CD4-positive, alpha-beta memory T cell (primary cell): Measurements from ENCODE around the gene TMEM205. TPM values are rescaled to one million over a fixed set of nuclear protein-coding genes. Genes with fewer than 3 reads are reported as not detected.

ENCODE experiments used
- CTCF ChIA-PET: fragments of 350-600 bp; sonication (Branson Sonifier 250); formaldehyde crosslinking; loops from one replicate; lab custom pipeline; 2021; ENCODE audit warnings: inconsistent platforms; ENCODE audit not compliant: partially characterized antibody; lab: Charles Lee
- POLR2A ChIA-PET: fragments of 350-600 bp; sonication (Branson Sonifier 250); formaldehyde crosslinking; loops from one replicate; lab custom pipeline; 2021; ENCODE audit not compliant: partially characterized antibody; lab: Charles Lee
- DNase-seq, 5 donors: peaks; one replicate each; pipeline versions ENCODE4 v3.0.0 to v3.0.0-alpha.2; 2020 to 2022; ENCODE audit warnings: mixed read lengths in 1 of 5
- H3K27ac ChIP-seq: one replicate; pipeline ENCODE4 v1.7.0; 2013; ENCODE audit warnings: low read depth, low read length
- H3K27me3 ChIP-seq: 2 replicates; pipeline ENCODE4 v1.7.0; 2013; ENCODE audit warnings: mild to moderate bottlenecking, low read length, moderate library complexity; ENCODE audit not compliant: insufficient read depth
- H3K36me3 ChIP-seq: 2 replicates; pipeline ENCODE4 v1.7.0; 2013; ENCODE audit warnings: mild to moderate bottlenecking, low read length, moderate library complexity; ENCODE audit not compliant: insufficient read depth
- H3K4me1 ChIP-seq: 2 replicates; pipeline ENCODE4 v1.7.0; 2013; ENCODE audit warnings: mild to moderate bottlenecking, low read length, moderate library complexity; ENCODE audit not compliant: insufficient read depth
- H3K4me3 ChIP-seq, 2 donors: one replicate each; pipeline ENCODE4 v1.7.0; 2013; ENCODE audit warnings: low read length in 2 of 2, mild to moderate bottlenecking in 1 of 2
- H3K9me3 ChIP-seq, 2 donors: one replicate each; pipeline ENCODE4 v1.7.0; 2013; ENCODE audit warnings: low read length in 2 of 2, control low read depth in 1 of 2; ENCODE audit not compliant: control insufficient read depth in 1 of 2
- H3K27ac Mint-ChIP-seq, 7 donors: one replicate each; pipeline ENCODE4 v1.8.0; 2020 to 2021; ENCODE audit warnings: mixed read lengths in 7 of 7, mild to moderate bottlenecking in 6 of 7, inconsistent platforms in 3 of 7, moderate library complexity in 3 of 7
- H3K27me3 Mint-ChIP-seq, 2 donors: one replicate each; pipeline ENCODE4 v1.8.0; 2020 to 2021; ENCODE audit warnings: mixed read lengths in 2 of 2
- H3K36me3 Mint-ChIP-seq, 2 donors: one replicate each; pipeline ENCODE4 v1.8.0; 2020 to 2021; ENCODE audit warnings: mixed read lengths in 2 of 2, inconsistent platforms in 1 of 2, mild to moderate bottlenecking in 1 of 2
- H3K4me1 Mint-ChIP-seq, 4 donors: one replicate each; pipeline ENCODE4 v1.8.0; 2020 to 2021; ENCODE audit warnings: mixed read lengths in 4 of 4, mild to moderate bottlenecking in 1 of 4
- H3K4me3 Mint-ChIP-seq, 8 donors: one replicate each; pipeline ENCODE4 v1.8.0; 2020 to 2021; ENCODE audit warnings: mixed read lengths in 8 of 8, mild to moderate bottlenecking in 7 of 8, moderate library complexity in 6 of 8, inconsistent platforms in 3 of 8
- H3K9me3 Mint-ChIP-seq, 8 donors: one replicate each; pipeline ENCODE4 v1.8.0; 2020 to 2021; ENCODE audit warnings: mixed read lengths in 8 of 8, mild to moderate bottlenecking in 5 of 8, inconsistent platforms in 3 of 8, moderate library complexity in 1 of 8
- intact Hi-C: fragments of 100-400 bp; cut with micrococcal nuclease; formaldehyde crosslinking; loops from one replicate; pipeline ENCODE4 v1.15.1; 2023
- polyA plus RNA-seq, 2 donors: library from polyadenylated mRNA; unstranded; fragments of 300-500 nt; fragmentation: Illumina TruSeq; gene quantifications; one replicate each; pipeline ENCODE4 v1.2.3, GENCODE V29; 2021
- total RNA-seq, 2 experiments: library from RNA; stranded (reverse); gene quantifications; one replicate each; pipeline ENCODE4 v1.2.3, GENCODE V29; 2021

The TMEM205 gene
- total and polyA plus RNA-seq, 4 experiments from 2014 or later = 26.1 to 86.3 (median 42.3) TPM

- H3K9me3 ChIP-seq = no peaks in the 10 kb centered on the region
- no peak overlapping the region for H3K27ac ChIP-seq
- no peaks in the 10 kb centered on the region for H3K27me3 ChIP-seq
- H3K27me3 Mint-ChIP-seq = peaks cover 7 to 8% of the 10 kb centered on the region in 2 donors
- peaks cover 61% of the 10 kb centered on the region for H3K4me1 ChIP-seq
- peaks cover 27 to 34% (median 31%) of the 10 kb centered on the region in 4 donors for H3K4me1 Mint-ChIP-seq
- DNase-seq = no peak
- no peak overlapping the region for H3K4me3 ChIP-seq
- H3K9me3 Mint-ChIP-seq = no peaks in the 10 kb centered on the region
- POLR2A ChIA-PET = interaction anchor here (0.9 to 2.1 kb wide), 6 partner anchors 31 to 105 kb away, joined by 3 to 8 read pairs (median 4); partner anchors contain the start of genes CCDC159, ODAD3, PRKCSH and RAB3D
- H3K36me3 ChIP-seq = no peaks in the 10 kb centered on the region
- CTCF ChIA-PET = interaction anchor here (1.1 to 2.7 kb wide), 5 partner anchors 30 to 105 kb away, joined by 3 to 14 read pairs (median 3); partner anchors contain the start of gene TSPAN16
- H3K4me3 Mint-ChIP-seq = peak overlapping the region in 1 of 8 donors; percentile 21
- H3K27ac Mint-ChIP-seq = peak overlapping the region in 3 of 7 donors; percentile 48 to 71 (median 61)
- intact Hi-C loops = no loop called here
- H3K36me3 Mint-ChIP-seq = peaks cover 6 to 10% of the 10 kb centered on the region in 2 donors
These were observed 31.7 kb upstream of the TMEM205 start for GRCh38 chr19:11377756-11378155.

DNA sequence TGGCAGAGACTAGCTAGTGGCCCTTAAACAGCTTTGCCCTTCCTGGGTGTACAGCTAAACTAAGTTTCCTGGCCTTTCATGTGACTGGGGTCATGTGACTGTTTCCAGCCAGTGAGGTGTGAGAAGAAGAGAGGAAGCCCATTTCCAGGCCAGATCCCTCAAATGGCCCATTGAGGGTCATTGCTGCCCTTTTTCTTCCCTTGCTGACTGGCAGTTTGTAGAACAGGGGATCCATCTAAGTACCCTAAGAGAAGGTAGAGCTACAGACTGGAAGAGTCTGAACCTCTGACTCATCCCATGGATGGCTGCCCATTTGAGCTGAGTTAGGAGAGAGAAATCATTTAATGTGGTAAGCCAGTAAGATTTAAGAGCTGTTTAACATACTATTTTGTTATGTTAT is 31.2 kb upstream of the TMEM205 start:
- no peaks in the 10 kb centered on the region for H3K27me3 ChIP-seq
- no peak for DNase-seq
- no peak overlapping the region for H3K27ac ChIP-seq
- H3K4me3 ChIP-seq = no peak overlapping the region
- peaks cover 25 to 31% (median 30%) of the 10 kb centered on the region in 4 donors for H3K4me1 Mint-ChIP-seq
- CTCF ChIA-PET = interaction anchor here (0.5 to 2.7 kb wide), 6 partner anchors 35 to 511 kb away, joined by 3 to 14 read pairs (median 3); partner anchors contain the start of gene TSPAN16
- intact Hi-C loops = no loop called here
- H3K9me3 Mint-ChIP-seq = no peaks in the 10 kb centered on the region
- H3K4me1 ChIP-seq = peaks cover 57% of the 10 kb centered on the region
- POLR2A ChIA-PET = interaction anchor here (0.6 to 2.1 kb wide), 6 partner anchors 25 to 123 kb away, joined by 3 to 8 read pairs (median 4); partner anchors contain the start of genes CCDC159, ODAD3, PRKCSH and RAB3D
- H3K36me3 Mint-ChIP-seq = peaks cover 6 to 10% of the 10 kb centered on the region in 2 donors
- no peaks in the 10 kb centered on the region for H3K36me3 ChIP-seq
- H3K27me3 Mint-ChIP-seq = peaks cover 6 to 7% of the 10 kb centered on the region in 2 donors
- H3K27ac Mint-ChIP-seq = peak overlapping the region; percentile 32 to 86 (median 73)
- peak overlapping the region; percentile 4 to 75 (median 62) for H3K4me3 Mint-ChIP-seq
- no peaks in the 10 kb centered on the region for H3K9me3 ChIP-seq

GRCh38 chr19:11375143-11375948 is 29.3 kb upstream of the TMEM205 start:
- CTCF ChIA-PET = interaction anchor here (0.5 to 2.7 kb wide), 7 partner anchors 8 to 177 kb away, joined by 3 to 14 read pairs (median 6); partner anchors contain the start of genes CCDC159, ODAD3, PRKCSH and TMEM205
- Histone ChIP-seq H3K27me3 (no peaks in the 10 kb centered on the region), H3K9me3 (no peaks in the 10 kb centered on the region), H3K4me1 (peaks cover 43% of the 10 kb centered on the region), H3K36me3 (no peaks in the 10 kb centered on the region), H3K4me3 (peak overlapping the region; percentile 33 to 57), H3K27ac (peak overlapping the region; percentile 84)
- Mint-ChIP-seq H3K36me3 (peaks cover 11 to 17% of the 10 kb centered on the region in 2 donors), H3K27me3 (no peaks in the 10 kb centered on the region), H3K4me1 (peaks cover 14 to 21% (median 17%) of the 10 kb centered on the region in 4 donors), H3K4me3 (no peak overlapping the region), H3K9me3 (peaks cover 0 to 2% (median 0%) of the 10 kb centered on the region in 8 donors), H3K27ac (no peak overlapping the region)
- intact Hi-C loops = loop anchor here (1.0 kb wide), 1 partner anchor 60 kb away; the partner anchor contains the start of genes ODAD3 and PRKCSH
- POLR2A ChIA-PET = interaction anchor here (0.8 to 3.3 kb wide), 31 partner anchors 8 to 1793 kb away, joined by 3 to 54 read pairs (median 5); partner anchors contain the start of genes CCDC159, ECSIT, ELOF1 and EPOR
- DNase-seq = peak; percentile 79 to 90 (median 82)

- Histone ChIP-seq H3K27ac (peak within 1 kb of the TSS; percentile 84), H3K9me3 (no peaks in the 10 kb centered on the region), H3K36me3 (no peaks in the 10 kb centered on the region), H3K4me1 (peaks cover 36% of the 10 kb centered on the region), H3K4me3 (peak within 1 kb of the TSS; percentile 57 to 77), H3K27me3 (no peaks in the 10 kb centered on the region)
- Mint-ChIP-seq H3K4me3 (no peak within 1 kb of the TSS), H3K36me3 (peaks cover 12 to 18% of the 10 kb centered on the region in 2 donors), H3K27me3 (no peaks in the 10 kb centered on the region), H3K9me3 (peaks cover 0 to 2% (median 0%) of the 10 kb centered on the region in 8 donors), H3K27ac (peak within 1 kb of the TSS in 1 of 7 donors; percentile 79), H3K4me1 (peaks cover 7 to 17% (median 11%) of the 10 kb centered on the region in 4 donors)
- intact Hi-C loops = loop anchor here (1.0 kb wide), 3 partner anchors 28 to 131 kb away; partner anchors contain the start of genes CCDC159, ODAD3, PRKCSH and TMEM205
- ChIA-PET POLR2A (interaction anchor here (0.6 to 3.3 kb wide), 36 partner anchors 9 to 1793 kb away, joined by 3 to 54 read pairs (median 5); partner anchors contain the start of genes CCDC159, ECSIT, ELOF1 and EPOR), CTCF (interaction anchor here (0.5 to 2.0 kb wide), 6 partner anchors 9 to 176 kb away, joined by 3 to 9 read pairs (median 6); partner anchors contain the start of genes CCDC159, ODAD3, PRKCSH and TMEM205)
- peak; percentile 98 to 100 (median 99) for DNase-seq
These were observed 28.5 kb upstream of the TMEM205 start, which contains the start of gene SWSAP1 for GRCh38 chr19:11374433-11375142. Gene SWSAP1 (plus strand): TSS chr19:11374666. CDS start chr19:11374681, 15 bp downstream.

DNA sequence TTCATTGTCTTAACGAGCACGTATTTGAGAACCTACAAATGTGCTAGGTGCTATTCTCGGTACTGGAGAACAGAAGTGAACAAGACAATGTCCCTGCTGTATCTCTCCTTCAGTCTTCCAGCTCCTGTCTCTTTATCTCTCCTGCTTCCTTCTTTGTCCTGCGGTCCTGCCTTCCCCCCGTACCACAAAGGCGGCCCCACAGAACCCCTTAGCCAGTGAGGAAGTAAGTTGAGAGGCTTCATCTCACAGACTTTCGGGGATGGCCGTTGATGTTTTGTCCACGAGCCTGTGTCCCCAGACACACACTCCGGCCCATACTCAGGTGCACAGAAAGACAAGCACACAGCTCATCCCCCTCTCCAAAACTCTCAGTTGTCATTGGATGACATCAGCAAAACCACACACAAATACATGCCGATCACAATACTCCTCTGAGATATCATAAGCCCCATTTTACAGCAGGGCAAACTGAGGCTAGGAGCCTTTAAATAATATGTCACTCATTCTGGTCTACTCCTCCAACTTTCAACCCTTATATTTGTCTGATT is 27.9 kb upstream of the TMEM205 start:
- H3K27ac Mint-ChIP-seq = no peak overlapping the region
- peaks cover 0 to 2% (median 0%) of the 10 kb centered on the region in 8 donors for H3K9me3 Mint-ChIP-seq
- Histone ChIP-seq H3K4me3 (peak overlapping the region; percentile 57 to 77), H3K27me3 (no peaks in the 10 kb centered on the region), H3K4me1 (peaks cover 32% of the 10 kb centered on the region), H3K27ac (peak overlapping the region; percentile 84), H3K36me3 (no peaks in the 10 kb centered on the region), H3K9me3 (no peaks in the 10 kb centered on the region)
- DNase-seq = no peak
- CTCF ChIA-PET = interaction anchor here (1.1 to 2.0 kb wide), 5 partner anchors 9 to 80 kb away, joined by 3 to 6 read pairs (median 6); partner anchors contain the start of genes CCDC159, EPOR and TMEM205
- no peaks in the 10 kb centered on the region for H3K27me3 Mint-ChIP-seq
- H3K36me3 Mint-ChIP-seq = peaks cover 17 to 25% of the 10 kb centered on the region in 2 donors
- peaks cover 6 to 17% (median 11%) of the 10 kb centered on the region in 4 donors for H3K4me1 Mint-ChIP-seq
- POLR2A ChIA-PET = interaction anchor here (0.6 to 3.3 kb wide), 20 partner anchors 10 to 413 kb away, joined by 3 to 54 read pairs (median 6); partner anchors contain the start of genes CCDC159, ECSIT, ELOF1 and EPOR
- no peak overlapping the region for H3K4me3 Mint-ChIP-seq
- intact Hi-C loops = loop anchor here (1.0 kb wide), 2 partner anchors 28 to 131 kb away; partner anchors contain the start of genes CCDC159, TMEM205 and ZNF653
